ENCODE results near the gene FMNL2. TPM values are rescaled to one million over a fixed set of nuclear protein-coding genes. Genes with fewer than 3 reads are reported as not detected.

Gene FMNL2
- total RNA-seq, 4 donors from 2014 or later: 6.7 to 17.2 (median 11.5) TPM

DNA sequence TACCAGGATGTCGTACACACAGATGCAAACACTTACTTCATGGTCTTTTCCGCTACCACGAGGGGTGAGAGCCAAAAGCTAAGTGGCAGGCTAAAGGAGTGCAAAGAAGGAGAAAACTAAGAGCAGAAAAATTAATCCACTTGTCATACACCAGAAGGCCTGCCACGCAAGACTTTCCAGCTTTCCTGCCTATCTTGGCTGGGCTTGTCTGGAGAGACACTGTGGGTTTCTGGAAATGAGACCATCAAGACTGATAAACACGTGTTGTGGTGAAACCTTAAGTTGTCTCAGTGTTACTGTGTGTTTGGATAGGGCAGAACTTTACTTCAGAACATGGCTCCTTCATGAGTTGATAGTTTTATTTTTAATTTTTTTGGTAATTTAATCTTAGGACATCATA is 175.6 kb downstream of the FMNL2 start:
- H3K27ac ChIP-seq: no peak overlapping the region
- in situ Hi-C loops (cut with MboI; ENCODE audit: low sequenced_read_pairs in 4 of 4) (no loop called here), intact Hi-C loops (cut with DNase I; ENCODE audit: low total_unique reads) (no loop called here)
- H3K9me3 ChIP-seq: no peaks in the 10 kb centered on the region
- ATAC-seq (no peak), DNase-seq (no peak)
- H3K4me1 ChIP-seq: peaks cover 29 to 41% of the 10 kb centered on the region in 2 donors
- H3K4me3 ChIP-seq: no peak overlapping the region
- no peaks in the 10 kb centered on the region for H3K27me3 ChIP-seq
- no peak for TF ChIP-seq POLR2A (IDR thresholded peaks at IDR 0.05)
- TF ChIP-seq, protein P1, sequence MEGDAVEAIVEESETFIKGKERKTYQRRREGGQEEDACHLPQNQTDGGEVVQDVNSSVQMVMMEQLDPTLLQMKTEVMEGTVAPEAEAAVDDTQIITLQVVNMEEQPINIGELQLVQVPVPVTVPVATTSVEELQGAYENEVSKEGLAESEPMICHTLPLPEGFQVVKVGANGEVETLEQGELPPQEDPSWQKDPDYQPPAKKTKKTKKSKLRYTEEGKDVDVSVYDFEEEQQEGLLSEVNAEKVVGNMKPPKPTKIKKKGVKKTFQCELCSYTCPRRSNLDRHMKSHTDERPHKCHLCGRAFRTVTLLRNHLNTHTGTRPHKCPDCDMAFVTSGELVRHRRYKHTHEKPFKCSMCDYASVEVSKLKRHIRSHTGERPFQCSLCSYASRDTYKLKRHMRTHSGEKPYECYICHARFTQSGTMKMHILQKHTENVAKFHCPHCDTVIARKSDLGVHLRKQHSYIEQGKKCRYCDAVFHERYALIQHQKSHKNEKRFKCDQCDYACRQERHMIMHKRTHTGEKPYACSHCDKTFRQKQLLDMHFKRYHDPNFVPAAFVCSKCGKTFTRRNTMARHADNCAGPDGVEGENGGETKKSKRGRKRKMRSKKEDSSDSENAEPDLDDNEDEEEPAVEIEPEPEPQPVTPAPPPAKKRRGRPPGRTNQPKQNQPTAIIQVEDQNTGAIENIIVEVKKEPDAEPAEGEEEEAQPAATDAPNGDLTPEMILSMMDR (IDR thresholded peaks at IDR 0.05 in 4 of 5, conservative IDR thresholded peaks at IDR 0.05 in 1 of 5): no peak
- no peaks in the 10 kb centered on the region for H3K36me3 ChIP-seq

DNA sequence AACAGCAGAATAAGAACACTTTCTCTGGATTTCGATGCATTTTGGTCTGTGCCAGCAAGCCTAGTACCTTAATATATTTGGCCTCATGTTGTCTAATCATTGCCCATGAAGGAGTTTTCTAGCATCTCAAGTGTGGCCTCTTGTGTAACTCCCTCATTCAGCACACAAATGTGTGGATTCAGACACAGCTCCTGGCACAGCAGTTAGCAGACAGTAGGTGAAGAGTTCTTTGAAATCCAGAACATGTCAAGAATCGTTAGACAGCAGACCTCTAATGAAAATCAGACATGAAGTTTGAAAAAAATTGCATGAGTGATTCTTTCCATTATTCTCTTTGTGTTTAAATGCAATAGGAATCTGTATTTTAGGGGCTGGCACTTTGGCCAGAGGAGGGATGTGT is 177.0 kb downstream of the FMNL2 start:
- Histone ChIP-seq H3K36me3 (no peaks in the 10 kb centered on the region), H3K4me1 (peaks cover 18 to 33% of the 10 kb centered on the region in 2 donors), H3K9me3 (no peaks in the 10 kb centered on the region), H3K27ac (no peak overlapping the region), H3K27me3 (no peaks in the 10 kb centered on the region), H3K4me3 (no peak overlapping the region)
- intact Hi-C loops (cut with DNase I; ENCODE audit: low total_unique reads): no loop called here
- DNase-seq: no peak
- TF ChIP-seq, protein P1 (IDR thresholded peaks at IDR 0.05 in 4 of 5, conservative IDR thresholded peaks at IDR 0.05 in 1 of 5): no peak
- no peak for TF ChIP-seq POLR2A (IDR thresholded peaks at IDR 0.05)
- no peak for ATAC-seq
- in situ Hi-C loops (cut with MboI; ENCODE audit: low sequenced_read_pairs in 4 of 4): no loop called here

DNA sequence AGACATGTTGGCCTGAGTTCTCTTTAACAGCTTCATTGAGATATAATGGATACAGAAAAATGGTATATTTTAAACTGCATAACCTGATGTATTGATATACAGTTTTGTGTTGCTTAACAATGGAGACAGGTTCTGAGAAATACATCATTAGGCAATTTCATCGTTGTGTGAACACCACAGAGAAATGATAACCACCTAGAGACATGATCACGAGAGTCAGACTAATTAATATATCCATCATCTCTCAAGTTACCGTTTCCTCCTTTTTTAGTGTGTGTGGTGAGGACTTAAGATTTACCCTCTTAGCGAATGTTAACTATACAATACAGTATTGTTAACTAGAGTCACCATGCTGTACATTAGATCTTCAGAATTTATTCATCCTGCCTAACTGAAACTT is 178.1 kb downstream of the FMNL2 start:
- ATAC-seq (no peak), DNase-seq (no peak)
- in situ Hi-C loops (cut with MboI; ENCODE audit: low sequenced_read_pairs in 4 of 4): no loop called here
- no peak overlapping the region for H3K27ac ChIP-seq
- intact Hi-C loops (cut with DNase I; ENCODE audit: low total_unique reads): no loop called here
- no peaks in the 10 kb centered on the region for H3K36me3 ChIP-seq
- H3K9me3 ChIP-seq: no peaks in the 10 kb centered on the region
- no peak overlapping the region for H3K4me3 ChIP-seq
- H3K4me1 ChIP-seq: peaks cover 16 to 31% of the 10 kb centered on the region in 2 donors
- no peaks in the 10 kb centered on the region for H3K27me3 ChIP-seq
- TF ChIP-seq, protein P1 (IDR thresholded peaks at IDR 0.05 in 4 of 5, conservative IDR thresholded peaks at IDR 0.05 in 1 of 5): no peak
- no peak for TF ChIP-seq POLR2A (IDR thresholded peaks at IDR 0.05)

DNA sequence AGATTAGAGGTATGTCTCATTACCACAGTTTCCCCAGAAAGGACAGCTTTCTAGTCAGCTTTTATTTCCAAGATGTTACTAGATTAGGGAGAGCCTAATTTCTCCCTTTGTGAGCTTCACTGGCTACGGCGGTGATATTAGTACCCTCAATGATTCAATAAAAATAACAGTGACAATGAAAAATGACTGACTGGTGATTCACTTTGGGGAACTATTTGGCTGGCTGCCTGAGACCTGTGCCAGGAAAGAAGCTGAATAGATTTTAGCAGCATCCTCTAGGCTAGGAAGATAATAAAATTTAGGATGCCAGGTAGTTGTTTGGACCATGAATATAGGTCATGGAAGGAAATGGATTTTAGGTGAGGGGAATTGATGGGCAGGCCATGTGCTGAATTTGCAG is 178.7 kb downstream of the FMNL2 start:
- DNase-seq: peak in 1 of 2 donors; percentile 37
- H3K9me3 ChIP-seq: no peaks in the 10 kb centered on the region
- ATAC-seq: peak in 1 of 2 donors; percentile 41

More for the DNA sequence above, 178.7 kb downstream of the FMNL2 start:
- TF ChIP-seq, protein P1 (IDR thresholded peaks at IDR 0.05 in 4 of 5, conservative IDR thresholded peaks at IDR 0.05 in 1 of 5): no peak
- TF ChIP-seq POLR2A (IDR thresholded peaks at IDR 0.05): no peak
- H3K27ac ChIP-seq: no peak overlapping the region
- no peaks in the 10 kb centered on the region for H3K27me3 ChIP-seq
- in situ Hi-C loops (cut with MboI; ENCODE audit: low sequenced_read_pairs in 4 of 4) (no loop called here), intact Hi-C loops (cut with DNase I; ENCODE audit: low total_unique reads) (no loop called here)
- H3K36me3 ChIP-seq: no peaks in the 10 kb centered on the region
- peaks cover 15 to 29% of the 10 kb centered on the region in 2 donors for H3K4me1 ChIP-seq
- no peak overlapping the region for H3K4me3 ChIP-seq

Data from gastrocnemius medialis (tissue), 4 donors.